Natural killer cell (primary cell): ENCODE data around the gene JOSD2. TPM values are rescaled to one million over a fixed set of nuclear protein-coding genes. Genes with fewer than 3 reads are reported as not detected.
A peak's percentile ranks its signal among the peaks of the same experiment; 100 is the strongest.

ENCODE experiments used
- ATAC-seq, 3 donors: fragments of 150-1000 bp in 2 of 3; fragments of 200-7000 bp in 1 of 3; cut with Tn5 transposase; 1 replicate in 1 of 3; 2 replicates in 2 of 3; pipeline ENCODE4 v1.10.0; 2021; ENCODE audit warnings: mild to moderate bottlenecking in 2 of 3, moderate library complexity in 2 of 3
- DNase-seq, 2 donors: peaks; one replicate each; pipeline versions ENCODE4 v3.0.0 to v3.0.0-alpha.2; 2013 to 2021; ENCODE audit warnings: mixed read lengths in 1 of 2
- H3K27ac ChIP-seq: one replicate; pipeline ENCODE4 v1.5.1; 2013; ENCODE audit warnings: mild to moderate bottlenecking, low read length
- H3K27me3 ChIP-seq: one replicate; pipeline ENCODE4 v1.6.1; 2013; ENCODE audit warnings: low read length; ENCODE audit not compliant: control insufficient read depth, insufficient read depth
- H3K36me3 ChIP-seq: one replicate; pipeline ENCODE4 v1.6.1; 2013; ENCODE audit warnings: low read length; ENCODE audit not compliant: control insufficient read depth, insufficient read depth
- H3K4me1 ChIP-seq: one replicate; pipeline ENCODE4 v1.6.1; 2013; ENCODE audit warnings: low read length; ENCODE audit not compliant: control insufficient read depth, insufficient read depth
- H3K4me3 ChIP-seq: one replicate; pipeline ENCODE4 v1.5.1; 2013; ENCODE audit warnings: low read length
- H3K9me3 ChIP-seq: one replicate; pipeline ENCODE4 v1.6.1; 2013; ENCODE audit warnings: low read length; ENCODE audit not compliant: control insufficient read depth, insufficient read depth
- H3K27ac Mint-ChIP-seq, 2 donors: one replicate each; pipeline ENCODE4 v1.8.0; 2022; ENCODE audit warnings: mild to moderate bottlenecking in 2 of 2, mixed read lengths in 2 of 2, moderate library complexity in 1 of 2
- H3K27me3 Mint-ChIP-seq, 2 donors: one replicate each; pipeline ENCODE4 v1.8.0; 2022; ENCODE audit warnings: low read depth in 2 of 2, mixed read lengths in 2 of 2
- H3K36me3 Mint-ChIP-seq: one replicate; pipeline ENCODE4 v1.8.0; 2022; ENCODE audit warnings: mixed read lengths
- H3K4me1 Mint-ChIP-seq, 2 donors: one replicate each; pipeline ENCODE4 v1.8.0; 2022; ENCODE audit warnings: mixed read lengths in 2 of 2
- H3K4me3 Mint-ChIP-seq: one replicate; pipeline ENCODE4 v1.8.0; 2022; ENCODE audit warnings: mild to moderate bottlenecking, moderate library complexity, mixed read lengths
- H3K9me3 Mint-ChIP-seq, 2 donors: one replicate each; pipeline ENCODE4 v1.8.0; 2022; ENCODE audit warnings: mixed read lengths in 2 of 2
- CTCF ChIP-seq: fragments of 200-600 bp; IDR thresholded peaks from one replicate; pipeline ENCODE4 v1.8.0; 2022; ENCODE audit warnings: antibody characterized with exemption
- WGBS: methylation state at CpG from one replicate; pipeline ENCODE4 v1.1.7; 2013; ENCODE audit warnings: missing lambda C conversion rate; ENCODE audit not compliant: insufficient coverage; 5-methylcytosine and 5-hydroxymethylcytosine counted together
- intact Hi-C: fragments of 100-400 bp; cut with micrococcal nuclease; formaldehyde crosslinking; loops from one replicate; pipeline ENCODE4 v1.14.2; 2022
- total RNA-seq, 4 donors: library from RNA; stranded (reverse); fragments of 120-200 nt in 1 of 4; gene quantifications; one replicate each; pipeline versions ENCODE4 v1.2.3 to v1.2.4, GENCODE V29; 2013 to 2022

The JOSD2 gene
- total RNA-seq, 3 donors from 2014 or later (not counting 1 experiment from before 2014, with no cell fraction given): 18.8 to 22.0 (median 20.3) TPM

DNA sequence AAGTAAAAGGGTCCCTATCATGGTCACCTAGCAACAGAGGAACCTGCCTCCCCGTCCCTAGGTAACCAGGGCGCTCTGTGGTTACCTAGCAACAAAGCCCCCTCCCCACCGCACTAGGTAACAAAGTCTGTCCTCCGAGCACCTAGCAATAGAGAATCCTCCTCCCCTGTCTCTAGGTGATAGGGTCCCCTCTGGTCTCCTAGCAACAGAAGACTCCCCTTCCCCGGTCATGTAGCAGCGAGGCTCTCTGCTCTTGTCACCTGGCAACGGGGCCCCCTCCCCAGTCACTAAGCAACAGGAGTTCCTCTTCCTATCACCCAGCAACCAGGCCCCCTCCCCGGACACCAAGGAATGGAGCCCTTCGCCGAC lies 307 bp downstream of the JOSD2 start:
- no peak for TF ChIP-seq CTCF
- no peaks in the 10 kb centered on the region for H3K36me3 Mint-ChIP-seq
- intact Hi-C loops: loop anchor here (1.0 kb wide), 1 partner anchor 34 kb away; the partner anchor contains the start of genes EMC10 and GARIN5A
- WGBS: 15% methylated on average over 10 of the region's 10 CpGs
- H3K27me3 Mint-ChIP-seq: peaks cover 0 to 3% of the 10 kb centered on the region in 2 donors
- H3K27me3 ChIP-seq: no peaks in the 10 kb centered on the region
- H3K36me3 ChIP-seq: no peaks in the 10 kb centered on the region
- DNase-seq (no peak), ATAC-seq (no peak)
- H3K27ac ChIP-seq: peak overlapping the region; percentile 93
- H3K4me1 Mint-ChIP-seq: peaks cover 19 to 34% of the 10 kb centered on the region in 2 donors
- peaks cover 19% of the 10 kb centered on the region for H3K4me1 ChIP-seq
- H3K9me3 ChIP-seq: no peaks in the 10 kb centered on the region
- no peaks in the 10 kb centered on the region for H3K9me3 Mint-ChIP-seq
- H3K27ac Mint-ChIP-seq: peak overlapping the region; percentile 87 to 100
- H3K4me3 Mint-ChIP-seq: peak overlapping the region; percentile 91
- peak overlapping the region; percentile 59 for H3K4me3 ChIP-seq

DNA sequence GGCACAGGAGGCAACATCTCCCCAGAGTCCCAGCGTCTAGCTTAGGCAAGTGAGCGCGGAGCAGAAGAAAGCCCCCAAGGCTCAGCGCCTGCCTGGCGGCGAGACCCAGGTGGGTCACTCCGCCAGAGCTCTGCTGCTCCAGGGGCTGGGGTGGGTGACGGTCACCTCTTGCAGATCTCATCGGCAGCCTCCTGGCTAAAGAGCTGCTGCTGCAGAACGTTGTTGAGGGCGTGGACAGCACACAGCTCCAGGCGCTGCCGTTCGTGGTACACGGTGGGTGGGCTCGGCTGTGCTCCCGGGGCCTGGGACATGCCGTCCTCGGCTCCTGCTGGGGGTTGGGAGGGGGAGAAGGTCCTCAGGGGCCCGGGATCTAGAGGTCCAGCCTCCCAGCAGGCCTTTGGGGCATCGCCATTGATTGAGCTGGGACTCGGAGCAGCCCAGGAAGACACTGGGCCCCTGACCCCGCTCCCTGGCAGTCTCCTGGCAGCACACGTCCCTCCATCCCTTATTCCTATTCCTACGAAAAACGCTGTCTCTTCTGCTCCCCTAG lies 795 bp downstream of the JOSD2 start:
- TF ChIP-seq CTCF: no peak
- Histone ChIP-seq H3K27ac (peak overlapping the region; percentile 93), H3K36me3 (no peaks in the 10 kb centered on the region), H3K27me3 (no peaks in the 10 kb centered on the region), H3K4me1 (peaks cover 19% of the 10 kb centered on the region), H3K9me3 (no peaks in the 10 kb centered on the region), H3K4me3 (peak overlapping the region; percentile 59)
- Mint-ChIP-seq H3K36me3 (no peaks in the 10 kb centered on the region), H3K4me1 (peaks cover 19 to 34% of the 10 kb centered on the region in 2 donors), H3K27ac (peak overlapping the region; percentile 87 to 100), H3K27me3 (peaks cover 0 to 3% of the 10 kb centered on the region in 2 donors), H3K4me3 (peak overlapping the region; percentile 91), H3K9me3 (no peaks in the 10 kb centered on the region)
- 84% methylated on average over 26 of the region's 26 CpGs for WGBS
- intact Hi-C loops: no loop called here
- ATAC-seq (no peak), DNase-seq (no peak)

DNA sequence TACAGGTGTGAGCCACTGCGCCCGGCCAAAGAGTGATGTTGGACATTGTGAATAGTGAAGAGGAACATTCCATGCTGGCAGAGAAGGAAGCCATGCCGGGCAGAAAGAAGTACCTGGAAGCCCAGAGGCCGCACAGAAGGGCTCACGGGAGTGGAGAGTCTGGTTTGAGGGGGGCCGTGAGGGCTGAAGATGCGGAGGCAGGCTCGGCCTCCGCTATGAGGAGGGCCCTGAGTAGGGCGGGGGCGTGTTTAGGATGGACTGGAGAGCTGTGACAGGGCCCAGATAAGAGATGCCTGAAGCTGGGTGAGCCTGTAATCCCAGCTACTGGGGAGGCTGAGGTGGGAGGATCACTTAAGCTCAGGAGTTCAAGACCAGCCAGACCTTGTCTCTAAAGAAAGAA lies 1.6 kb downstream of the JOSD2 start:
- Mint-ChIP-seq H3K9me3 (no peaks in the 10 kb centered on the region), H3K4me3 (peak overlapping the region; percentile 58), H3K4me1 (peaks cover 19 to 34% of the 10 kb centered on the region in 2 donors), H3K27me3 (peaks cover 0 to 2% of the 10 kb centered on the region in 2 donors), H3K36me3 (no peaks in the 10 kb centered on the region), H3K27ac (peak overlapping the region; percentile 43 to 83)
- no peak for TF ChIP-seq CTCF
- Histone ChIP-seq H3K4me3 (no peak overlapping the region), H3K4me1 (peaks cover 19% of the 10 kb centered on the region), H3K36me3 (no peaks in the 10 kb centered on the region), H3K9me3 (no peaks in the 10 kb centered on the region), H3K27me3 (no peaks in the 10 kb centered on the region), H3K27ac (no peak overlapping the region)
- intact Hi-C loops: no loop called here
- DNase-seq: no peak
- 89% methylated on average over 11 of the region's 11 CpGs for WGBS
- no peak for ATAC-seq

DNA sequence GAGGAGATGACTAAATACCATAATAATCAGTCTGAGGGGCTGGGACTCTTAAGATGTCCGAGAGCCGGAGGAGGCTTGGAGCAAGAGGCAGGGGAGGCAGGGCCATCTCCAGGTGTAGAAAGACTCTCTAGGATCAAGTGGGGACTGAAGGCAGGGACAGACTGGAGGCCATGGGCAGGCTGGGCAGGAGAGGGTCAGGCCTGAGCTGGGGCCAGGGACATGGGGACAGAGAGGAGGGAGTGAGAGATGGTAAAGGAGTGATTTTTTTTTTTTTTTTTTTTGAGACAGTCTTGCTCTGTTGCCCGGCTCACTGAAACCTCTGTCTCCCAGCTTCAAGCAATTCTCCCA lies 2.2 kb downstream of the JOSD2 start:
- DNase-seq (no peak), ATAC-seq (no peak)
- no peak overlapping the region for H3K27ac ChIP-seq
- Mint-ChIP-seq H3K9me3 (no peaks in the 10 kb centered on the region), H3K4me3 (peak overlapping the region; percentile 32), H3K4me1 (peaks cover 19 to 34% of the 10 kb centered on the region in 2 donors), H3K36me3 (no peaks in the 10 kb centered on the region), H3K27ac (peak overlapping the region; percentile 43 to 83), H3K27me3 (no peaks in the 10 kb centered on the region)
- no peak for TF ChIP-seq CTCF
- no peak overlapping the region for H3K4me3 ChIP-seq
- H3K36me3 ChIP-seq: no peaks in the 10 kb centered on the region
- intact Hi-C loops: no loop called here
- H3K9me3 ChIP-seq: no peaks in the 10 kb centered on the region
- no peaks in the 10 kb centered on the region for H3K27me3 ChIP-seq
- peaks cover 19% of the 10 kb centered on the region for H3K4me1 ChIP-seq
- WGBS: 98% methylated on average over 2 of the region's 3 CpGs
